AG20443 (cell line): Measurements from ENCODE around the gene SEMA4C.

Experiments
- DNase-seq: peaks from one replicate; pipeline ENCODE4 v3.0.0; 2012; ENCODE audit warnings: low spot score, mixed read lengths

The SEMA4C gene

GRCh38 chr2:96842600-96842999 lies 27.3 kb downstream of the SEMA4C start:
- DNase-seq, result no peak

DNA sequence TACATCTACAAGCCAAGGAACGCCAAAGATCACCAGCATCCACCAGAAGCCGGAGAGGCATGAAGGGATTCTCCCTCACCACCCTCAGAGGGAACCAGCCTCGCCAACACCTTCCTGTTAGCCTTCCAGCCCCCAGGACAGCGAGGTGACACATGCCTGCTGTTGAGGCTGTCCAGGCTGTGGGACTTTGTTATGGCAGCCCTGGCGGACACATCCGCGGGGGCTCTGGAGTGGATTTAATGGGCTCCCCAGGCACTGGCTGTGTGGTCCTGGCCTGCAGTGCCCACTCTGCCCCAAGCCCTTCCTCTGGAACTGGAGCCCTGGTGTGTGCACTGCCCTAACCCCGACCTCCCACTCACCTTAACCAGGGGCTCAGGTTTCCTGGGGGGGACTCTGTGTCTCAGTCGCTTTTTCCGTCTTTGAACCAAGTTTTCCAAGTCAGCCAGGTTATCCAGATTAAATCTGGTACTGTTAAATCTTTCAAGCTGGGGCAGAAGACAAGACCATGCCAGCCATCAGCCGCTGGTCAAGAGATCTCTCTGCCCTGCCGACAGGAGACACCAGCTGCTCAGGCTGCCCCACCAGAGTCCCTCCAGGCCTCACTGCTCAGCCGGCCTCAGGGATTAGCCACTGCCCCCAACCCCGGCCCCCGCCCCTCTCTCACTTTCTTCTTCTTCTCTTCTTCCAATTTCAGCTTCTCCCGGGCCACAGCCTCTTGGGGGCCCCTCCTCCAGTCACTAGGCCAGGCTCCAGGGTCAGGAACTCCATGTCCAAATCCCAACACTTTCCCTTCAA lies 28.0 kb downstream of the SEMA4C start:
- DNase-seq, result no peak

- no peak for DNase-seq
Measured at GRCh38 chr2:96839875-96840850, 29.7 kb downstream of the SEMA4C start.

DNA sequence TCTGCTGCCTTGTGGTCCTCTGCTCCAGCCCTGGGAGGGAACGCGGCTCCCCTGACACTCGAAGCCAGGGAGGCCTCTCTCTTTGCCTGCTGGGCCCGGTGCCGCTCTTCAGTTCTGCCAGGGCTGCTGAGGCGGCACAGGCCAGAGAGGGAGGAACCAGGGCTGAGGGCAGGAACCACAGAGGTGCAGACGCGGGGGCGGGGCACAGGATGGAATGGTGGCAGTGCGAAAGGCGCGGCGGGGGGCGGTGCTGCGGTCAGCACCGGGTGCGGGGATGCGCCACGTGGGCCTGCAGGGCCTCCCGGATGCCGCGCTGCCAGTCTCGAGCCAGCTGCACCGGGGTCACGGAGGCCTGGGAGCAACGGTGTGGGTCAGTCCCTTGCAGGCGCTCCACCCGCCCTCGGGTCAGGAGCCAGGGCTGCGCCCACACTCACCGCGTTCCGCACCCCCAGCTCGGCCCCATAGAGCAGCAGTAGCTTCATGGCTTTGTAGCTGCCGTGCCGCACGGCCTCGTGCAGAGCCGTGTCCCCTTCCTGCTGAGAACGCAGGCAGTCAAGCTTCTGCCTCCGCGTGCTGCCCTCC lies 30.5 kb downstream of the SEMA4C start:
- DNase-seq, result no peak

GRCh38 chr2:96838345-96839292 lies 31.3 kb downstream of the SEMA4C start:
- no peak for DNase-seq

DNA sequence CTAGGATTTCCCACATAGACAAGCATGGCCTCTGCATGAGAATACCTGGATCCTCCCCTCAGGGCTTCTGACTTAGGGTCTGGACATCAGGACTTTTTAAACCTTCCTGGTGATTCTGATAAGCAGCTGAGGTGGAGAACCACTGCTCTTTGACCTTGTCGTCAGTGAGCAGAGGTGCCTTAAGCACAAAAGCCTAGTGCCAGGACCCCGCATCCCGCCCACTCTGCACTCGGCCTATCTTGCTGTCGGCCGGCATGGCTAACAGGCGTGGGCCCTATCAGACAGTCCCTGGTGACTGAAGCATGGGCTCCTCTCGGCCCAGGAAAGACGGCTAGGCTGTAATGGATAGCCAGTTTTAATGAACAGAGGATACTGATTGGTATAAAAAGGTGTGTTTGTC lies 32.3 kb downstream of the SEMA4C start:
- no peak for DNase-seq

- no peak for DNase-seq
Measured at GRCh38 chr2:96835830-96836229, 34.0 kb downstream of the SEMA4C start.

DNA sequence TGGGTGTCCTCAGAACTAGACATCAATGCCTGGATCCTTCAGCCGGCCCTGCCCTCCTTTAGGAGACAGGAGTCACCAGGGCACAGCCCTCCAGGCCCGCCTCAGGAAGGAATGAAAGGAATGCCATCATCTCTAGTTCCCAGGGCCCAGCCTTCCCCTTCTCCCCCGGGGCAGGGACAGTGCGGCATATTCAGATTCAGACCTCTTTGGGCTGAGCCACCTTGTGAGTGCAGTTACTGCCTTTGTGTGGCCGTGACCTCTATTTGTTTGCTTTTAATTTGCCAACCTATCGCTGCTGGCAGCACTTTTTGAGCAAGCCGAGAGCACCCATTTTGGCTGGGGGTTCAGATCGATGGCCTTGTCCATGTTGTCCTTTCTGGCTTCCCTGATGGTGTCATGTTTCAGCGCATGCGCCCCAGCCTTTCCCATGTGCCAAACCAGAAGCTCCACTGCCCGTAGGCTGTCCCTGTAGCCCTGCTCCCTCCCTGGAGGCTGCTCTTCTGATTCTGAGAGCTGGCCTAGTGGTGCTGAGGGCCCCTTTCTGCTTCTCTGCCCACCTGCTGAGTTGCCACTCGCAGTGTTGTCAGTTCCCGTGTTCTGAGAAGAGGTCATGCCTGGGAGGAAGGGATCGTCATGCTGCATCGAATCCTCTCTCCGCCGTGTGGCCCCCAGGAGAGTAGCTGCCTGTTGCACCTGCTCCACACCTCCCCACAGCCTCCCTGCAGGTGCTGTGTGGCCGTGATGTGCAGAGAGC lies 36.9 kb downstream of the SEMA4C start:
- DNase-seq, result peak; percentile 80

DNA sequence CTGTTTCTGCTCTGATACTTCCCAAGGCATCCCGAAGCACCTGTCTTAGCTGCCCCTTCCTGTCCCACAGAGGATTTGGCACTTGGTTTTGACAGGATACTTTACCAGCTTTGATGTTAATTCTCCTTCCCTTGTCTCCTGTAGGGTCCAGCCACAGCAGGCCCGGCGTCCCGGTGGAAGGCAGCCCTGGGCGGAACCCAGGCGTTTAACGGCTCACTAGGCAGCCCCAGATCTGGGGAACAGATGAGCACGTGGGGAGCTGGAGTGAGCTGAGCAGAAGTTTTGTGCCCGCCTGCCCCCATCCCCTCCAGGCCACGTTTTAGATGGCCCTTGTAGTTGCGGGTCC lies 37.5 kb downstream of the SEMA4C start:
- no peak for DNase-seq

DNA sequence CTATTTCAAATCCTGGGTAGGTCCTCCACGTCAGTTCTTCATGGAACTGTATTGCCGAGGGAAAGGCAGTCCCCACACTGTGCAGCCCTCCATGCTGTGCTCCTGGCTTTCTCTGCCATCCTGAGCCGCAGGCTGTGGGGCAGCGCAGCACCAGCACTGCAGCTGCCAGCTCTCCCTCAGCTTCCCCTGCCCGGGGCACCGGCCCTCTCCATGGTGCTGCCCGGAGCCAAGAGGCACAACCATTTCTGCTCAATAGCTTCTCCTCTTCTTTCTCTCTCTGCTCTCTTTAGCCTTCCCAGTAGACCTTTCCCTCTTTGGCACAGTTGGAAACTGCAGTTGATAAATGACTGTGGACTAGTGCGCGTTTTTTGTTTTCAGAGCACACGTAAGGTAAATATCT lies 38.2 kb downstream of the SEMA4C start:
- DNase-seq, result peak; percentile 33

DNA sequence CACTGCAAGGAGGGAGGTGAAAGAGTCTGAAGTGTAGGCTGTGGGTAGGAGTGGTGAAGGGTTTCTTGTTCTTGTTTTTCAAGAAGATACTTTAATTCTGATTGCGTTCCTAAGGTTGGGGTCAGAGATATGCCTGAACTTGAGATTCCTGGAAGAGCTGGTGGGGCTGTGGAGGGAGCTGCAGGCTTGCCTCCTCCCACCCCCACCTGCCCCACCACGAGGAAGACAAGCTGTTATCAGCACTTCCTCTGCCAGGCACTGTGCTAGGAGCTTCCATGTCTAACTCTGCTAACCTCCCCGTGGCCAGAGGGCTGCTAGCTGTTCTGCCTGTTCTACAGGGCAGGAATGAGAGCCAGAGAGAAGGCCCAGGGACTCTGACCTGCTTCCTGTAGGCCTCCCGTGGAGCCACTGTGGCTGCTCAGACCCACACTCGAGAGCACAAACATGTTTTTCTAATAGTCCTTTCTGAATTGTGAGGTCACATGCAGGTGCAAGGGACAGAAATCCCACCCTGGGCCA lies 39.8 kb downstream of the SEMA4C start:
- no peak for DNase-seq

- no peak for DNase-seq
Measured at GRCh38 chr2:96828874-96829273, 41.0 kb downstream of the SEMA4C start.

GRCh38 chr2:96828436-96828835 lies 41.4 kb downstream of the SEMA4C start:
- no peak for DNase-seq

DNA sequence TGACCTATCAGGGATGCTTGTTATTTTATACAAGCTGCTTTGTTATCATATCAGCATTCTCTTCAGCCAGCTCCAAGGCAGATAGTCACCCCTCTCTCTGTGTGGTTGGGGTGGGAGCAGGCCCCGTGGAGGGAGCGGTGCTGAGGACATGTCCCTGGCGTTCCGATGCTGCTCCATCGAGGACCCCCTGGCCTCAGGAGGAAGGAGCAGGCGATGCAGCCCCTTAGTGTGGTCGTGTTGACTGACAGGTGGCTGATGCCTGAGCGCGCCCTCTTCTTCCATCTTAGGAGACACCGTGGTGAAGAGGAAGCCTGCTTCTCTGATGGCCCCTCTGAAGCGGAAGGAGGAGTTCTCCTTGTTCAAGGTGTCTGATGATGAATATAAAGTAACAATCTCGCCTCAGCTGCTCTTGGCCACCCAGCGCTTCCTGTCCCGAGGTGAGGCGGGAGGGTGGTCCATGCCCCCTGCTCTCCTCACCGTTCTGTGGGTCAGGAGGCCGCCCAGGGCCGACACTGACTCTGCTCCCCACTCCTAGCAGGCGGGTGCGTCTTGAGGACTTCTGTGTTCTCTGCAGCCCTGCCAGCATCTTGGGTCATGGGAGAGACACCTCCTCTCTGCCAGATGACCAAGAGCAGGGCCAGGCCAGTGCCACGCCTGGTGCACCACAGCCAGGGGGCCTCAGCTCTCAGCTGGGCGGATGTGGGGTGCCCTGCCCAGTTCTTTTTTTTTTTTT lies 43.2 kb downstream of the SEMA4C start:
- DNase-seq, result no peak

DNA sequence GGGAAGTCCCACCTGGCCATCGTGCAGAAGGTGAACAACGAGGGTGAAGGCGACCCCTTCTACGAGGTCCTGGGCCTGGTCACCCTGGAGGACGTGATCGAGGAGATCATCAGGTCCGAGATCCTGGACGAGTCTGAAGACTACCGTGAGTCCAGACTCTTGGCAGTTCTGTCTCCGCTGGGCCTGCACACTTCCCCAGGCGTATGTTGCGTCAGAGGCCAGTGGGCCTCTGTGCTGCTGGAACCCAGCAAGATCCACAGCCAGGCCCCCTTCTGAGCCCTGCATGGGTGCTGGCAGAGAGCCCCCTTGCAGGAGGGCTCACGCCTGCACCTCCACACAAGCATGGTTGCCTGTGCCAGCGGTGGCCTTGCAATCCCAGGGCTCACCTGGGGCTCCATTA lies 44.8 kb downstream of the SEMA4C start:
- no peak for DNase-seq

DNA sequence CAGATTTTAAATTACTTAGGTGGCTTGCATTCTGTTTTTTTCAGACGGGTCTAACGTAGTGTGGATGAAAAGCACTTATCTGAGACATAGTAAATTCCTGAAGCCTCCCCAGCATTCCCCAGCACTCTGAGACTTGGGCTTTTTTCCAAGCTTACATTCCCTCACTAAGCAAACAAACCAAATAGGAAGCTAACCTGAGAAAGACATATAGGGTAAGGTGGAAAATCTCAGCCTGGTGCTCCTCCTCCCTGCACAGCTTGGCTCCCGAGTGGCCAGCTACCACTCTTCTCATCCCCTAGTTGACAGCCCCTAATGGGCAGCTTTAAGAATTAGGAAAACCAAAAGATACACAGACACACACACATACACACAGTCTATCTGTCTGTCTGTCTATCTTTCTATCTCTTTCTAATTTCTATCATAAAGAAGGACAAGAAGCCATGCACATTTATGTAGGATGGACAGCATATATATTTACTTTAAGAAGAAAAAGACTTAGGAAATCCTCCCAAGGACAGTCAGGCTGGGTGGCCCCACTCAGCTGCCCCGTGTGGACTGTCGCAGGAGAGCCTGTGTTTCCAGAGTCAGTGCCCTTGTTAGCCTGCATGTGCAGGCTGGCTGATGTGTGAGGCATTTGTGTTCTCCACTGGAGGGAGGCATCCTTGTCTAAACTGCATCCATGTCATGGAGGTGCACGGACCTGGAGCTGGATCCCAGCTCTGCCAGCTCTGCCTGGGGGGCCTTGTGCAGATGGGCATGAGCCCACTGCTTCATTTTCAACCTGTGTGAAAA lies 45.6 kb downstream of the SEMA4C start:
- DNase-seq, result no peak

DNA sequence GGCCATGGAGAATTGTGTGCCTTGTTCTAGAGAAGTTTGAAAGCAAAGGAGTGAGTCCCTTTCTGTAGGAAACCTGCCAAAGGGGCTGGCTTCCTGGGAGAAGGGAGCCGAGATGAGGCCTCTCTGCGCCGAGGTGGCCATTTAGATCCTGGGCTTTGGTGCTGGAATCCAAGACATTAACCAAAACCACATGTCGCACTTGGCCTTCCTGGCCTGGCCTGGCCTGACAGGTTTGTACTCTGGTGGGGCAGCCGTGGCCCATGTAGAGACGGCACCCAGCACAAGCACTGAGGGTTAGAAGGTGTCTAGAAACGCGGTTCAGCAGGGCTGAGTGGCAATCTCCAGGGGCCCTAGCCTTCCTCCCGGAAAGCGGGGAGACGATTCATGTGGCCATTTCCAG lies 46.7 kb downstream of the SEMA4C start:
- DNase-seq, result no peak

DNA sequence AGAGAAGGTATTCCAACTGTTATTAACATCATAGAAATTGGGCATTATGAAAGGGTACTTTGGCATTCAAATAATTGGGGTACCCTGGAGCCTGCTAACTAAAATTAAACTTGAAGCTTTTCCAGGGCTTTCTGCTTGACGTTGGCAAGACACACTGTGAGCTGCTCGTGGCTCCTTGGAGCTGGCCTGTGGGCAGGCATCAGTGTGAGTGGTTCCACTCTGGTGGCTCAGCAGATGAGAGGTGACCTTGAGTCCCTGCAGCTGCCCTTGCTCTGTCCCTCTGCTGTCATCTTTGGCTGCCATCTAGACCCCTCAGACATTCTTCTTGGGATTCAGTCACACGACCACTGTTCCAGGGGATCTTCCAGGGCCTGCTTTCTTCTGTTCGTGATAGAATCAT lies 47.1 kb downstream of the SEMA4C start:
- no peak for DNase-seq

- DNase-seq, result no peak
Measured at GRCh38 chr2:96821113-96821675, 48.7 kb downstream of the SEMA4C start.
